ENCODE measurements around the gene CDC20. TPM values are rescaled to one million over a fixed set of nuclear protein-coding genes. Genes with fewer than 3 reads are reported as not detected.

Gene CDC20
- total and polyA plus RNA-seq, 2 experiments from 2014 or later = 207 to 252 TPM

GRCh38 chr1:43365678-43366077, 6.9 kb downstream of the CDC20 start:
- no peak for ATAC-seq
- peaks cover 33% of the 10 kb centered on the region for H3K4me1 Mint-ChIP-seq
- Histone ChIP-seq H3K27ac (ENCODE audit: low read depth) (no peak overlapping the region), H3K4me1 (ENCODE audit: insufficient read depth) (peaks cover 20% of the 10 kb centered on the region), H2AFZ (no peak overlapping the region), H3K4me3 (peak overlapping the region; percentile 90), H3K9me2 (ENCODE audit: insufficient read depth) (no peaks in the 10 kb centered on the region), H3K4me2 (peak overlapping the region; percentile 94), H4K20me1 (replicated peaks; ENCODE audit: insufficient read depth) (peaks cover 26% of the 10 kb centered on the region), H3K79me2 (replicated peaks; ENCODE audit: insufficient read depth) (peaks cover 23% of the 10 kb centered on the region), H3K36me3 (ENCODE audit: insufficient read depth) (peaks cover 23% of the 10 kb centered on the region), H3K27me3 (ENCODE audit: insufficient read depth) (no peaks in the 10 kb centered on the region), H3F3A (replicated peaks; ENCODE audit: low read depth) (peaks cover 37% of the 10 kb centered on the region)
- peaks cover 41% of the 10 kb centered on the region for H3K36me3 Mint-ChIP-seq (ENCODE audit: low read depth)
- TF ChIP-seq EZH2phosphoT487 (IDR thresholded peaks at IDR 0.05; ENCODE audit: unreplicated experiment) (no peak), POLR2AphosphoS5 (IDR thresholded peaks at IDR 0.05; ENCODE audit: low read depth) (no peak), CREB1 (CRISPR knock-in tag; IDR thresholded peaks at IDR 0.05; ENCODE audit: low read depth) (no peak), CTCF (conservative IDR thresholded peaks at IDR 0.05; ENCODE audit: low read depth in 2 of 2) (no peak), ZNF462 (CRISPR knock-in tag; IDR thresholded peaks at IDR 0.05) (no peak), ZNF114 (CRISPR knock-in tag; IDR thresholded peaks at IDR 0.05) (no peak), STAT1 (IDR thresholded peaks at IDR 0.05; ENCODE audit: unreplicated experiment) (no peak), JUNB (IDR thresholded peaks at IDR 0.05; ENCODE audit: unreplicated experiment) (no peak), ETS1 (IDR thresholded peaks at IDR 0.05) (no peak), NANOG (IDR thresholded peaks at IDR 0.05; ENCODE audit: borderline replicate concordance) (no peak), ZNF331 (CRISPR knock-in tag; IDR thresholded peaks at IDR 0.05; ENCODE audit: low read depth) (no peak), EZH2 (IDR thresholded peaks at IDR 0.05; ENCODE audit: low read depth, unreplicated experiment) (no peak), REST (IDR thresholded peaks at IDR 0.05; ENCODE audit: unreplicated experiment) (no peak)
- H3K27ac Mint-ChIP-seq = no peak overlapping the region
- H3K4me3 Mint-ChIP-seq = peak overlapping the region; percentile 82; the same call in 2 of the 3 replicates
- DNase-seq (ENCODE audit: low spot score) = no peak
- peaks cover 8% of the 10 kb centered on the region for H3K27me3 Mint-ChIP-seq (ENCODE audit: insufficient read depth, low read depth, poor library complexity)
- no peaks in the 10 kb centered on the region; the same call in 2 of the 3 replicates for H3K9me3 Mint-ChIP-seq

Measured in GM23338 (cell line).